Duodenal mucosa (tissue), 2 donors: Measurements from ENCODE around the gene GREM2.

Experiments
- H3K27ac ChIP-seq: one replicate; pipeline ENCODE4 v1.7.0; 2013; ENCODE audit warnings: low read depth, low read length
- H3K27me3 ChIP-seq, 2 donors: one replicate each; pipeline ENCODE4 v1.7.0; 2013; ENCODE audit warnings: low read length in 2 of 2, control low read depth in 1 of 2; ENCODE audit not compliant: insufficient read depth in 2 of 2, control insufficient read depth in 1 of 2
- H3K36me3 ChIP-seq, 2 donors: one replicate each; pipeline ENCODE4 v1.7.0; 2013; ENCODE audit warnings: low read length in 2 of 2, control low read depth in 1 of 2; ENCODE audit not compliant: insufficient read depth in 2 of 2, control insufficient read depth in 1 of 2
- H3K4me1 ChIP-seq, 2 donors: one replicate each; pipeline ENCODE4 v1.7.0; 2013; ENCODE audit warnings: low read length in 2 of 2, control low read depth in 1 of 2; ENCODE audit not compliant: insufficient read depth in 2 of 2, control insufficient read depth in 1 of 2
- H3K4me3 ChIP-seq, 2 donors: one replicate each; pipeline ENCODE4 v1.7.0; 2013; ENCODE audit warnings: low read length in 2 of 2, low read depth in 1 of 2
- H3K9ac ChIP-seq, 2 donors: one replicate each; pipeline ENCODE4 v1.7.0; 2013; ENCODE audit warnings: low read length in 2 of 2, low read depth in 1 of 2
- H3K9me3 ChIP-seq, 2 donors: one replicate each; pipeline ENCODE4 v1.7.0; 2013; ENCODE audit warnings: low read length in 2 of 2, control low read depth in 1 of 2; ENCODE audit not compliant: control insufficient read depth in 1 of 2

GREM2 gene

DNA sequence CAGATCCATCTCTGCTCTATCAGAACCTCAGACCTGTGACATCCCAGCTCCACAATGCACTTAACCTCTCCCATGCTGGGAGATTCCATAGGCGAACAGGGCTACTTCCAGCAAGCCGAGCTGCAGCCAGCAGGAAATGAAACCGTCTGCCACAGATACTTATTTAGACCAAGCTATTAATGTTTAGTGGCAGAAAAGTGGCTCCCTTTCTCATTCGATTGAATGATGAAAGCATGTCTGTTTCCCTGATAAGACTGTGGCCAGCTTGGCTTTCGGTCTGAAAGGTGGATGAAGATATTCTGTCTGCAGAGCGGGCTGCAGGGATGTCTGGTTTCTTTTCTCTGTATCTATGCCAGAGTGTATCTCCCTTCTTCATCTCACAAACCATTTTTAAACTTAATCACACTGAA is 146.4 kb downstream of the GREM2 start:
- no peaks in the 10 kb centered on the region for H3K27me3 ChIP-seq
- no peaks in the 10 kb centered on the region for H3K9me3 ChIP-seq
- no peak overlapping the region for H3K9ac ChIP-seq
- no peak overlapping the region for H3K27ac ChIP-seq
- no peaks in the 10 kb centered on the region for H3K4me1 ChIP-seq
- no peaks in the 10 kb centered on the region for H3K36me3 ChIP-seq
- no peak overlapping the region for H3K4me3 ChIP-seq

DNA sequence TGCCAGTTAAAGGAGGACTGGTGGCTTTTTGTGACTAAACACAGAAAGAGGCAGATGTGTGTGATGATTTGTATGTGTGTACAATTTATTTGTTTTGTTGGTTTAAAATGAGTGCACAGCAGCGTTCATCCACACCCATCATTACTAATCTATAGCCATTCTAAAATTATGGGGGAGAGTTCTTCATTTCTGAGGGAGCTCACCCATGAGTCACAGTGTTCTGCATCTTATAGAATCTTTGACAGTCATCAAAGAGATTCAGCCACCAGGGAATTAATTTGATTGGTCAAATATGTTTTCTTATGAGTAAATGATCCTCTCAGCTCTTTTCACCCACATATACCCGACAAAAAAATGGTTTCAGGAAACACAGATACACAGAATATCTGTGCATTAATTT is 147.9 kb downstream of the GREM2 start:
- no peaks in the 10 kb centered on the region for H3K27me3 ChIP-seq
- H3K9me3 ChIP-seq, result no peaks in the 10 kb centered on the region
- no peak overlapping the region for H3K27ac ChIP-seq
- no peaks in the 10 kb centered on the region for H3K4me1 ChIP-seq
- H3K9ac ChIP-seq, result no peak overlapping the region
- H3K4me3 ChIP-seq, result no peak overlapping the region
- no peaks in the 10 kb centered on the region for H3K36me3 ChIP-seq

DNA sequence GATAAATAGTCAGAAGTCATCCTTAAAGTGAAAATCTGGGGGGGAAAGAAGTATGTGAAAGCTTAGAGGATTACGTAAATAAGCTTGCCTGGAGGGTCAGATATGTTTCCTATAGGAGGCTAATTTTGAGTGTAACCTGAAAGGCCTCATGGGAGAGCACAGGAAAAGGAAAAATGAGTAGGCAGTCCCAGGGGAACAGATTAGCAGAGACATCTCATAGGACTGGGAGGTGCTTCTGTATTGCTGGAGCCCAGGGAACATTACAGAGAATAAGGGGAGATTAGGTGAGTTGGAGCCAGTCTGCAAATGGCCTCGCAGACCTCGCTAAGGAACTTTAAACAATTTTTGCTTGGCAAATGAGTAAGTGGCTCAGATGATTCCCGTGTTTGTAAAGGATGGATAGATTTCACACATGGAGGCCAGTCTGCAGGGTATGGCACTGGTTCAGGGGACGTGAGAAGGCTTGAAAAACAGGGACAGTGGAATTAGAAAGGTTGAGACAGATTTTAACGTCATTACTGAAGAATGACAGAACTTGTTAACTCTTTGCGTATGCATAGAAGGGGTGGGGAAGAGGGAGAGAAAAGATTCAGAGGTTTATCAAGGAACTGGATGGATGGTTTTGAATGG is 149.1 kb downstream of the GREM2 start:
- Histone ChIP-seq H3K36me3 (no peaks in the 10 kb centered on the region), H3K27ac (no peak overlapping the region), H3K4me3 (no peak overlapping the region)

DNA sequence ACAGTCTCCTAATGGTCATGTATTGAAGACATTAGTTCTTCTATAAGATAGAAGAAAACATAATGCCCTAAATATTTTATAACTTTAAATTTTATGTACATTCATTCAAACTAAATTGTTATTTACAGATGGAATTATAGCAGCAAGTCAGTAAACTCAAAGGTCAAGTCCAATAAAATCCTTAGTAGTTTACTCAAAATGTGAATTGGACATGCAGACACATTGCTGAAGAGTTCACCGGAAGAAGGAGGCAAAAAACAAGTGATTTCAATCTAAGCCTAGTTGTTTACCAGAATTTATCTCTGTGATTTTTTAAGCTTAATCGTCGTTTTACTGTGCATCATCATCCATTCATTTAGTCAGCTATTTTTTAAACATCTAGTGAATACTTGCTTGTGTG is 149.7 kb downstream of the GREM2 start:
- Histone ChIP-seq H3K9ac (no peak overlapping the region), H3K27ac (no peak overlapping the region), H3K27me3 (no peaks in the 10 kb centered on the region), H3K4me1 (no peaks in the 10 kb centered on the region), H3K36me3 (no peaks in the 10 kb centered on the region), H3K9me3 (no peaks in the 10 kb centered on the region), H3K4me3 (no peak overlapping the region)

More for the DNA sequence above, 149.1 kb downstream of the GREM2 start:
- Histone ChIP-seq H3K9ac (no peak overlapping the region), H3K27me3 (no peaks in the 10 kb centered on the region), H3K4me1 (no peaks in the 10 kb centered on the region), H3K9me3 (no peaks in the 10 kb centered on the region)

DNA sequence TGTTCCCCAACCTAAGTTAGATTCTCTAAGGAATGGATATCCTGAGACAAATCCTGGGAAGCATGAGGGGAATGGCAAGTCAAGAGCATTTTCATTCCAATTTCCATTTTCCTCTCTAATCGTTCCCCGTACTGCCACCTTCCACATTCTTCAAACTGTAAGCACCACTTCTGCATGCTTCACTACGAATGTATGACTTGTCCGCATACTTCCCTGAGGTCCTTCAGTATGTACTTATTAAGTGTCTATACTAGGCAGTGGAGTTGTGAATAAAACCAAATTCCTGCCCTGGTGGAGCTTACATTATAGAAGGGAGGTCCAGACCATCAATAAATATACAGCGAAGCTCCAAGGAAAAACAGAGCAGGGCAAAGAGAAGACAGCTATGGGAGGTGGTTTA is 154.8 kb downstream of the GREM2 start:
- Histone ChIP-seq H3K27ac (no peak overlapping the region), H3K9me3 (no peaks in the 10 kb centered on the region), H3K36me3 (no peaks in the 10 kb centered on the region)

DNA sequence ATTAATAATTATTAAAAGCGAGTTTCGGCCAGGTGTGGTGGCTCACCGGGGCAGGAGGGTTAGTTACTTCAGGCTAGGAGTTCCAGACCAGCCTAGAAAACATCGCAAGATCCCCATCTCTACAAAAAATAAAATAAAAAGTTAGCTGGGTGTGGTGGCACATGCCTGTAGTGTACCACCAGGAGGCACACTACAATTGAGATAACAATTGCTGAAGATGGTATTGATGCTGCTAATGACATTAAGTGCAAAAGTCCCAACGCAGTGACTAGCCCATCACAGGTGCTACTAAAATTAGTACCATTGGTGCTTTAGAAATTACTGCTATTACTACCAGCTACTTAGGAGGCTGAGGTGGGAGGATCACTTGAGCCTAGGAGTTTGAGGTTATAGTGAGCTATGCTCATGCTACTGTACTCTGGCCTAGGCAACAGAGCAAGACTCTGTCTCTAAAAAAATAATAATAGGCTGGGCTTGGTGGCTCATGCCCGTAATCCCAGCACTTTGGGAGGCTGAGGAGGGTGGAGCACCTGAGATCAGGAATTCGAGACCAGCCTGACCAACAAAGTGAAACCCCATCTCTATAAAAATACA is 156.6 kb downstream of the GREM2 start:
- Histone ChIP-seq H3K27ac (no peak overlapping the region), H3K27me3 (no peaks in the 10 kb centered on the region), H3K36me3 (no peaks in the 10 kb centered on the region), H3K9me3 (no peaks in the 10 kb centered on the region), H3K9ac (no peak overlapping the region), H3K4me1 (no peaks in the 10 kb centered on the region), H3K4me3 (no peak overlapping the region)

More for the DNA sequence above, 154.8 kb downstream of the GREM2 start:
- no peak overlapping the region for H3K4me3 ChIP-seq
- no peaks in the 10 kb centered on the region for H3K4me1 ChIP-seq
- H3K9ac ChIP-seq, result no peak overlapping the region
- no peaks in the 10 kb centered on the region for H3K27me3 ChIP-seq

DNA sequence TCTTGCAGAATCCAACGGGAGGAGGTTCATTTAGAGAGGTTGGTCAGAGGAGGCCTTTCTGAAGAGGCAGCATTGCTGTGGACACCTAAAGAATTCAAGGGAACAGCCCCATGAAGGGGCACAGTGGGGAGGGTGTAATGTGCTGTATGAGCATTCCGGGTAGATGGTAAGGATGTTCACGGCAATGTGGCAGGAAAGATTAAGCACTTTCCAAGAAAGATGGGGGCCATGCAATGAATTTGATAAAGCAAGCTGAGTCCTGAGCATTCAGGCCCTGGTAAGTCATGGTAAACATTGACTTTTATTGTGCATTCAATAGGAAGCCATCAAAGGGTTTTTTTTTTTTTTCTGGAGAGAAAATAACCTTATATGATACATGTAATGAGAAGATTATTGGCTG is 166.6 kb downstream of the GREM2 start:
- no peak overlapping the region for H3K4me3 ChIP-seq
- no peak overlapping the region for H3K9ac ChIP-seq
- no peaks in the 10 kb centered on the region for H3K4me1 ChIP-seq
- no peak overlapping the region for H3K27ac ChIP-seq
- H3K36me3 ChIP-seq, result no peaks in the 10 kb centered on the region
- no peaks in the 10 kb centered on the region for H3K27me3 ChIP-seq
- H3K9me3 ChIP-seq, result no peaks in the 10 kb centered on the region

DNA sequence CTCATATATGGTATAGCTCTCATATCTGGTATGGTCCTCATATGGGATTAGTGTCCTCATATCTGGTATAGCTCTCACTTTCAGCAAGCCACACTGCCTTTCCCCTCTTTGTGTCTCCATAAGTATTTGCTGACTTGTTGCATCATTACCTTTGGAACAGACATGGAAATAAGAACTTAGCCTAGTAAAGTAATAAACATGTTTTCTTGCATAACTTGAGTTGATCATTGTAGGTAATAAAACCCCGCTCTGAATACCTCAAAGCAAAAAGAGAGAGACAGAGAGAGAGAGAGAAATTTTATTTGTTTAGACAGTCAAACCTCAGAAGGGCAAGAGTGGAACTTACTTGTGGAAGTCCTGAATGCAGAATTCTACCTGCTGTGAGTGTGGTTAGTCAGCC is 170.3 kb downstream of the GREM2 start:
- no peaks in the 10 kb centered on the region for H3K9me3 ChIP-seq
- no peaks in the 10 kb centered on the region for H3K36me3 ChIP-seq
- no peak overlapping the region for H3K4me3 ChIP-seq
- no peak overlapping the region for H3K27ac ChIP-seq
- no peak overlapping the region for H3K9ac ChIP-seq
- H3K27me3 ChIP-seq, result no peaks in the 10 kb centered on the region
- H3K4me1 ChIP-seq, result no peaks in the 10 kb centered on the region
